HepG2 (cell line): ENCODE results near the gene NEURL2. TPM values are rescaled to one million over a fixed set of nuclear protein-coding genes. Genes with fewer than 3 reads are reported as not detected.

Experiments
- DNMT1 ChIP-seq: sonication (generic); formaldehyde crosslinking; IDR thresholded peaks from 2 replicates; pipeline ENCODE4 v1.5.1; 2020; ENCODE audit warnings: mild to moderate bottlenecking, missing genetic modification reagents
- FOXK2 ChIP-seq: fragments of 450-650 bp; IDR thresholded peaks from 2 replicates; pipeline ENCODE4 v1.6.1; 2016
- MAFK ChIP-seq, 2 experiments: IDR thresholded peaks in 1 of 2; conservative IDR thresholded peaks in 1 of 2; 2 replicates each; pipeline ENCODE4 v1.6.1; 2011; ENCODE audit warnings: improper control_type of control experiment in 2 of 2, low read length in 2 of 2
- MEF2D ChIP-seq: sonication (generic); formaldehyde crosslinking; IDR thresholded peaks from 2 replicates; pipeline ENCODE4 v1.5.1; 2020; ENCODE audit warnings: mild to moderate bottlenecking, missing genetic modification reagents
- MEIS2 ChIP-seq: sonication (generic); formaldehyde crosslinking; IDR thresholded peaks from 2 replicates; pipeline ENCODE4 v1.9.0; 2021; ENCODE audit warnings: mild to moderate bottlenecking, missing genetic modification reagents
- MYNN ChIP-seq: sonication (generic); formaldehyde crosslinking; IDR thresholded peaks from 2 replicates; pipeline ENCODE4 v1.4.0; 2020; ENCODE audit warnings: mild to moderate bottlenecking, low read depth, missing genetic modification reagents
- PHF21A ChIP-seq: sonication (generic); formaldehyde crosslinking; IDR thresholded peaks from 2 replicates; pipeline ENCODE4 v1.5.0; 2020; ENCODE audit warnings: mild to moderate bottlenecking, missing genetic modification reagents
- TOE1 ChIP-seq: sonication (generic); formaldehyde crosslinking; IDR thresholded peaks from 2 replicates; pipeline ENCODE4 v1.4.0; 2020; ENCODE audit warnings: mild to moderate bottlenecking, missing genetic modification reagents
- ZHX1 ChIP-seq: sonication (generic); formaldehyde crosslinking; IDR thresholded peaks from 2 replicates; pipeline ENCODE4 v1.8.1; 2022; ENCODE audit warnings: low read depth, mild to moderate bottlenecking, missing genetic modification reagents
- ZNF253 ChIP-seq: sonication (generic); formaldehyde crosslinking; IDR thresholded peaks from 2 replicates; pipeline ENCODE4 v1.8.0; 2022; ENCODE audit warnings: mild to moderate bottlenecking, missing genetic modification reagents, borderline replicate concordance
- ZNF687 ChIP-seq: sonication (generic); formaldehyde crosslinking; IDR thresholded peaks from 2 replicates; pipeline ENCODE4 v1.5.1; 2020; ENCODE audit warnings: mild to moderate bottlenecking, missing genetic modification reagents, moderate library complexity
- polyA plus RNA-seq, 8 experiments: library from polyadenylated mRNA; depleted of rRNA in 3 of 8; stranded (reverse) in 7 of 8; unstranded in 1 of 8; fragments of >200 nt; fragmentation: Illumina TruSeq in 4 of 8; extraction: Trizol in 4 of 8; gene quantifications; 2 replicates each; pipeline versions ENCODE4 v1.2.1 to v1.2.3, GENCODE V29; 2011 to 2016; ENCODE audit warnings: low read depth in 4 of 8, missing spikeins in 1 of 8, mixed read lengths in 1 of 8; ENCODE audit not compliant: insufficient read depth in 1 of 8
- total RNA-seq, 5 experiments: library from RNA; depleted of rRNA; stranded (reverse); fragments of >200 nt; fragmentation: Illumina TruSeq; extraction: Trizol; gene quantifications; 2 replicates each; pipeline ENCODE4 v1.2.3, GENCODE V29; 2016; ENCODE audit warnings: low read depth in 1 of 5
- TF ChIP-seq, protein P1 (sequence below): sonication (generic); formaldehyde crosslinking; IDR thresholded peaks from one replicate; pipeline ENCODE4 v1.5.1; 2020; ENCODE audit warnings: mild to moderate bottlenecking, missing genetic modification reagents; ENCODE audit errors: not compliant biosample characterization

NEURL2 gene
- total and polyA plus RNA-seq, 2 of the 13 experiments (the other 11 are each of a cell fraction or from before 2014, with no cell fraction given): 7.2 to 9.7 TPM

DNA sequence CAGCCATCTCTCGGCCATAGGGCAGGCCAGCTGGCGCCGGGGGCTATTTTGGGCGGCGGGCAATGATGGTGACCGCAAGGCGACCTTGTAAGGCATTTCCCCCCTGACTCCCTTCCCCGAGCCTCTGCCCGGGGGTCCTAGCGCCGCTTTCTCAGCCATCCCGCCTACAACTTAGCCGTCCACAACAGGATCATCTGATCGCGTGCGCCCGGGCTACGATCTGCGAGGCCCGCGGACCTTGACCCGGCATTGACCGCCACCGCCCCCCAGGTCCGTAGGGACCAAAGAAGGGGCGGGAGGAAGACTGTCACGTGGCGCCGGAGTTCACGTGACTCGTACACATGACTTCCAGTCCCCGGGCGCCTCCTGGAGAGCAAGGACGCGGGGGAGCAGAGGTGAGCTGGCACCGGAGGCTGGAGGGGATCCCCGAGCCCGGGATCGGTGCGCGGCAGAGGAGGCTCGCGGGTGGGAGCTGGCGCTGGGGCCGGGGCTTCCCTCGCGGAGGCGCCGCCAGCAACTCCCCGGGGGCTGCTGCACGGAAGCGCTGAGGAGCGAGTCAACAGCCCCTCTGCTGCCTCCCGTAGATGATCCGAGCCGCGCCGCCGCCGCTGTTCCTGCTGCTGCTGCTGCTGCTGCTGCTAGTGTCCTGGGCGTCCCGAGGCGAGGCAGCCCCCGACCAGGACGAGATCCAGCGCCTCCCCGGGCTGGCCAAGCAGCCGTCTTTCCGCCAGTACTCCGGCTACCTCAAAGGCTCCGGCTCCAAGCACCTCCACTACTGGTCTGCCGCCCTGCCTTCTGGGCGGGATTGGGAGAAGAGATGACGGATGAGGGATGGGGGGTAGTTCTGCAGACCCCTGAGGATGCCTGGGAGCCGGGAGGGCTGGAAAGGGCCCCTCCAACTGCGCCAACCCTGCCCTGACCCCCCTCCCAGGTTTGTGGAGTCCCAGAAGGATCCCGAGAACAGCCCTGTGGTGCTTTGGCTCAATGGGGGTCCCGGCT is at the start of gene NEURL2, which contains the start of gene CTSA (continued):
- TF ChIP-seq, protein P1, sequence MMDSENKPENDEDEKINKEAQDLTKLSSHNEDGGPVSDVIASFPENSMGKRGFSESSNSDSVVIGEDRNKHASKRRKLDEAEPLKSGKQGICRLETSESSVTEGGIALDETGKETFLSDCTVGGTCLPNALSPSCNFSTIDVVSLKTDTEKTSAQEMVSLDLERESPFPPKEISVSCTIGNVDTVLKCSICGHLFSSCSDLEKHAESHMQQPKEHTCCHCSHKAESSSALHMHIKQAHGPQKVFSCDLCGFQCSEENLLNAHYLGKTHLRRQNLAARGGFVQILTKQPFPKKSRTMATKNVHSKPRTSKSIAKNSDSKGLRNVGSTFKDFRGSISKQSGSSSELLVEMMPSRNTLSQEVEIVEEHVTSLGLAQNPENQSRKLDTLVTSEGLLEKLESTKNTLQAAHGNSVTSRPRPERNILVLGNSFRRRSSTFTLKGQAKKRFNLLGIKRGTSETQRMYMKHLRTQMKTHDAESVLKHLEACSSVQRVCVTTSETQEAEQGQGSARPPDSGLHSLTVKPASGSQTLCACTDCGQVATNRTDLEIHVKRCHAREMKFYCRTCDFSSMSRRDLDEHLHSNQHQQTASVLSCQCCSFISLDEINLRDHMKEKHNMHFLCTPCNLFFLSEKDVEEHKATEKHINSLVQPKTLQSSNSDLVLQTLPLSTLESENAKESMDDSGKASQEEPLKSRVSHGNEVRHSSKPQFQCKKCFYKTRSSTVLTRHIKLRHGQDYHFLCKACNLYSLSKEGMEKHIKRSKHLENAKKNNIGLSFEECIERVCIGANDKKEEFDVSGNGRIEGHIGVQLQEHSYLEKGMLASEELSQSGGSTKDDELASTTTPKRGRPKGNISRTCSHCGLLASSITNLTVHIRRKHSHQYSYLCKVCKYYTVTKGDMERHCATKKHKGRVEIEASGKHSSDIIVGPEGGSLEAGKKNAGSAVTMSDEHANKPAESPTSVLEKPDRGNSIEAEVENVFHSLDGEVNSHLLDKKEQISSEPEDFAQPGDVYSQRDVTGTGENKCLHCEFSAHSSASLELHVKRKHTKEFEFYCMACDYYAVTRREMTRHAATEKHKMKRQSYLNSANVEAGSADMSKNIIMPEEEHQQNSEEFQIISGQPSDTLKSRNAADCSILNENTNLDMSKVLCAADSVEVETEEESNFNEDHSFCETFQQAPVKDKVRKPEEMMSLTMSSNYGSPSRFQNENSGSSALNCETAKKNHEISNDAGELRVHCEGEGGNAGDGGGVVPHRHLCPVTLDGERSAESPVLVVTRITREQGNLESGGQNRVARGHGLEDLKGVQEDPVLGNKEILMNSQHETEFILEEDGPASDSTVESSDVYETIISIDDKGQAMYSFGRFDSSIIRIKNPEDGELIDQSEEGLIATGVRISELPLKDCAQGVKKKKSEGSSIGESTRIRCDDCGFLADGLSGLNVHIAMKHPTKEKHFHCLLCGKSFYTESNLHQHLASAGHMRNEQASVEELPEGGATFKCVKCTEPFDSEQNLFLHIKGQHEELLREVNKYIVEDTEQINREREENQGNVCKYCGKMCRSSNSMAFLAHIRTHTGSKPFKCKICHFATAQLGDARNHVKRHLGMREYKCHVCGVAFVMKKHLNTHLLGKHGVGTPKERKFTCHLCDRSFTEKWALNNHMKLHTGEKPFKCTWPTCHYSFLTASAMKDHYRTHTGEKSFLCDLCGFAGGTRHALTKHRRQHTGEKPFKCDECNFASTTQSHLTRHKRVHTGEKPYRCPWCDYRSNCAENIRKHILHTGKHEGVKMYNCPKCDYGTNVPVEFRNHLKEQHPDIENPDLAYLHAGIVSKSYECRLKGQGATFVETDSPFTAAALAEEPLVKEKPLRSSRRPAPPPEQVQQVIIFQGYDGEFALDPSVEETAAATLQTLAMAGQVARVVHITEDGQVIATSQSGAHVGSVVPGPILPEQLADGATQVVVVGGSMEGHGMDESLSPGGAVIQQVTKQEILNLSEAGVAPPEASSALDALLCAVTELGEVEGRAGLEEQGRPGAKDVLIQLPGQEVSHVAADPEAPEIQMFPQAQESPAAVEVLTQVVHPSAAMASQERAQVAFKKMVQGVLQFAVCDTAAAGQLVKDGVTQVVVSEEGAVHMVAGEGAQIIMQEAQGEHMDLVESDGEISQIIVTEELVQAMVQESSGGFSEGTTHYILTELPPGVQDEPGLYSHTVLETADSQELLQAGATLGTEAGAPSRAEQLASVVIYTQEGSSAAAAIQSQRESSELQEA (CRISPR knock-in tag): peak; percentile 80
- TF ChIP-seq MAFK (conservative IDR thresholded peaks at IDR 0.05 in 1 of 2, IDR thresholded peaks at IDR 0.05 in 1 of 2; ENCODE audit: low read length in 2 of 2): peak in 1 of 2 experiments; percentile 66; a peak in 2 of 4 replicates
- peak; percentile 76; the same call in 1 of the 2 replicates for TF ChIP-seq DNMT1 (CRISPR knock-in tag)
- peak; percentile 96 for TF ChIP-seq ZHX1 (CRISPR knock-in tag)
- peak; percentile 84 for TF ChIP-seq FOXK2
- peak; percentile 97 for TF ChIP-seq MEIS2
- TF ChIP-seq TOE1 (CRISPR knock-in tag): peak; percentile 93; the same call in 1 of the 2 replicates
- peak; percentile 94 for TF ChIP-seq ZNF253 (CRISPR knock-in tag)
- peak; percentile 98 for TF ChIP-seq MEF2D (CRISPR knock-in tag)
- peak; percentile 80 for TF ChIP-seq MYNN (CRISPR knock-in tag)
- peak; percentile 98 for TF ChIP-seq PHF21A (CRISPR knock-in tag)
- TF ChIP-seq ZNF687 (CRISPR knock-in tag): peak; percentile 95
